Embryonic facial prominence (tissue), 1 donor: Measurements from ENCODE around the gene PRKCE.

Experiments
- DNase-seq: peaks from one replicate; pipeline ENCODE4 v3.0.0-alpha.2; 2016; ENCODE audit errors: extremely low spot score

Gene PRKCE

DNA sequence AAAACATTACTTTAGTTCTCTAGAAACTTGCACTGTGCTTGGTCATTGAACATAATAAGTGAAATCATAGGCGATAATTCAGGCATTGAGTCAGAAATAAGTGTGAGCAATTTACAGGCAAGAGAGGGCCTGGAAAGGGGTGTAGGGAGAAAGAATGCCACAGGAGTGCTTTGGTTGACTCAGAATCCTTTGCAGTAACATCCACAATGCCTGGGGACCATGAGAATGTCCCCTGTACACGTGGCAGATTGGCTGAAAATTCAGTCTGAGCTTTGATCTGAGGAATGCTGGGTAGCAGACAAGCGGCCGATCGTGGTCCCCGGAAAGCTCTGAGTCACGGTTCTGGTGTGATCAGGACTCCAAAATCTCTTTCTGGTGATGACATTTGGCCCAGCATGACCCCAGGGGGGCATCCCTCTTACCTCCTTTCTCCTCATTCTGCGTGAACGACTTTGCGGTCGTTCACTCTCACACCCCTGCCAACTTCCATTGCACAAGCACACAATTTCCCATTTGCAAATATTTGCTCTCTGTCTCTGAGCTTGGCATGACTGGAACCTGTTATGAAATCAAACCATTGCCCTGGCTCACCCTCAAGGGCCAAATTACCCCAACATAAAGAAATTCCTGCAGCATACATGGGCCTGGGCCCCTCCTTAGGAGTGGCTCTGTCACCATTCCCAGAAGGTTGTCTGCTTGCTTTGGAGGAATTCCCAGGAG, 340.7 kb downstream of the PRKCE start:
- no peak for DNase-seq

DNA sequence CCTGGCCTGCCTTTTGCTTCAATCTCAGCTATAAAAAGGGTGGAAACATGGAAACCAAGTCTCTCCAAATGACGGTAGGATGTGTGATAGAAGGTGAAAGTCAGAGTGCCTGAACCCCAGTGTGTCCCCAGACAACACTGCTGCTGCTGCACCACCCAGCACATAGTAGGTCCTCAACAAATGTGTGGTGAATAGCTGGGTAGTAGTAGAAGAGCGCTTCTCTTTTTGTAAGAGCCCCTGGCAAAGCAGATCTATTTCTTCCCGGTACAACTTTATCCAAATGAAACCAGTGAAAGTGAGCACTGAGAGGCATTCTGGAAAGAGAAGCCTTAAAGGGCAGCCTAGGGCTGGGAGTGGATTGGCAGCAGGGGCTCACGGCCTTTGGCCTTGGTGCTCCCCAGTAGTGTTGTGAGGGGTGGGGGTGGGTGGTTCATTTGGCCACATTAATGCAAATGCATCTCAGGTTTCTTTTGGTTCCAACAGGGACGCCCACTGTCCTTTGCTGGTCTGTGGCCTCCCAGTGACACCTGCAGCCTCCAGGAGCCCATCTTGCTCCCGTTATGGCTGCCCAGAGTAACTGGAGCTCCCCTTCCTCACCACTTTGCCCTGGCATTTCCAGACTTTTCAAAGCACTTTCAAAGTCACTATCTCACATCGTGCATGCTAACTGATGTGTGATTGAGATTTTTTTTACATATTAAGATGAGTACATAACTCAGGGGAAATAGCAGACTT, 341.4 kb downstream of the PRKCE start:
- no peak for DNase-seq

DNA sequence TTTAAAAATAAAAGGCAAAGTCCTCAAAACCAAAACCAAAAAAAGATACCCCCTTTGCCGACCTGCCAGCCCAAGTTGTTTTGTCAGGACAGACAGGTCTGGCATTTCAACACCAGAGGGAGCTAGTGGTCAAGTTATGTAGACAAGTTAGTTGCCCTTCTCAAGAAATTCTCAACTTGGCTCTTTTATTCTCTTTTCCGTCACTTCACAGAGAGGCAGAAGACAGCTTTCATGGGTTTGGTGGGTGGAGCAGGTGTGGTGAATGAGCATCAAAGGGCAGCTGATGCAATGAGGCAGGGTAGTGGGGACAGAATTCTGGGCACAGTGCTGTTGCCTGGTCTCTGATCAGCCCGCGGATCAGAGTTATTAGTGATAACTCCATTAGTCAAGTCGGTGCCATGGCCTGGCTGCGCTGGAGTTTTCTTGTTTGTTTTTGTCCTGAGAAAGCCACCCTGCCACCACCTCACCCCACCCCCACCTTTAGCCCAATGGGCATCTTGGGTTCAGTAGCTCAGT, 342.1 kb downstream of the PRKCE start:
- peak; percentile 36 for DNase-seq

DNA sequence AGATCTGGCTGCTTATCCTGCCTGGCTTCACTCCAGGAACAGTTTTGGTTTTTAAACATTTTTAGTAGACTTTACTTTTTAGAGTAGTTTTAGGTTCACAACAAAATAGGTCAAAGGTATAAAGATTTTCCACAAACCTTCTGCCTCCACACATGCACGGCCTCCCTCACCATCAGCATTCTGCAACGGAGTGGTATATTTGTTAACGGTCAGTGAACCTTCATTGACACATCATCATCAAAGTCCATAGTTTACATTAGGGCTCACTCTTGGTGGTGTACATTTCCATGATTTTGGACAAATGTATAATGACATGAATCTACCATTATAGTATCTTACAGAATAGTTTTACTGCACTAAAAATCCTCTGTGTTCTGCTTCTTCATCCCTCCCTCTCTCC, 342.6 kb downstream of the PRKCE start:
- DNase-seq = no peak

DNA sequence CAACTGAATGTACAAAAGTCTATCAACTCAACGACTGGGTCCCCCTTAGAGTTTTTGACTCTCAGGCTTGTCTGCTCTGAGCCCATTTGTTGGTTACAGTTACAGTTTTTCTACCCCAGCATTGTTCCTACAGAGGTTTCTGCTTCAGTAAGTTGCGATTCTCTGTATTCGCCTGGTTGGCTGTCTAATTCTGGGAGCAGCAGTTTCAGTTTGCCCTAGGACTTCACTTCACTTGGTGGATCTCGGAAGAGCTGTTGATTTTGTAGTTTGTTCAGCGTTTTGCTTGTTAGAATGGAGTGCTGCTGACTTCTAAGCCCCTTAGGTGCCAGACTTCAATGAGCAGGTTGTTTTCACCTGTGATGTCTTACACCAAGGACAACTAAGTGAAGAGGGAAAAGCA, 349.2 kb downstream of the PRKCE start:
- no peak for DNase-seq

DNA sequence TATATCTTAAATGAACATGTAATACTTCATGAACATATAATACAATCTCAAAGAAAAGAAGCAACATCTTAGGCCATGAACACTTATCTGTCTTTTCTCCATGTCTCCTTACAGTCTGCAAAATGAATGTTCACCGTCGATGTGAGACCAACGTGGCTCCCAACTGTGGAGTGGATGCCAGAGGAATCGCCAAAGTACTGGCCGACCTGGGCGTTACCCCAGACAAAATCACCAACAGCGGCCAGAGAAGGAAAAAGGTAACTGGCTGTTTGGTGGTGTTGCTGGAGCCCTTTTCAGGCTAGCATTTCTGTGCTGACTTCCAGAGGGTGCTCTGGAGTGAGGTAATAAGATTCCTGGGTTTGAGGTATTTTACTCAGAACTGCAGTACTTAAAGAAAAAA, 349.8 kb downstream of the PRKCE start:
- DNase-seq = no peak

DNA sequence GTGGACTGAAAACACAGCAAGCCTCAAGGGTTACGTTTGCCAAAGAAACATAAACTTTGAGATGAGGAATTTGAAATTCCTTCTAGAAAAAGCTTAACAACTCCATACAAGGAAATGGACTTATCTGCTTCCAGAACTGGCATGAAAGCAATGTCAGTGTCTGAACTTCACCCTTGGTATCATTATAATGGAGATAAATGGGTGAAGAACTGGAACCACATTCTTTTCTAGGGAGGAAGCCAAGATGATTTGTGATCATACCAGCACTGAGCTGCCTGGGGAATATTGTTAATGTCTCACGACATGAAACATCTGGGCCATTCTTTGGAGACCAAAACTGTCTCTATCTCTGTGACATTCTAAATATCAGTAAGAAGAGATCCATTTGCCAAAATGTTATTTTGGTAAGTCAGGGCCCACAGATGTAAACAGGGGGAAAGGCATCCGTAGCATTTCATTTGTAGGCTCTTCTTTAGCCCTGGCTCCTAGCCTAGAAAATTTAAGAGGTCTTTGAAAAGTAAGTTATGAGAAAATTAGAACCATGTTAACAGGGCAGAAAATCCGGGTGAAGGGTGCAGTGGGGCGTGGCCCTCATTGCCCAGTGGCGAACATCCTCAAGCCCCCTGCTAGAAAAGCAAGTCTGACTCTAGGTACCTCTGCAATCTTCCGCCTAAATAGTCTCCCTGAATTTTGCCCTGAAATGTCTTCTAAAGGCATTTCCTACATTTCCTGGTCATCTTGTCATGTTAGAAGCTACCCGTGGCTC, 350.4 kb downstream of the PRKCE start:
- DNase-seq = no peak

DNA sequence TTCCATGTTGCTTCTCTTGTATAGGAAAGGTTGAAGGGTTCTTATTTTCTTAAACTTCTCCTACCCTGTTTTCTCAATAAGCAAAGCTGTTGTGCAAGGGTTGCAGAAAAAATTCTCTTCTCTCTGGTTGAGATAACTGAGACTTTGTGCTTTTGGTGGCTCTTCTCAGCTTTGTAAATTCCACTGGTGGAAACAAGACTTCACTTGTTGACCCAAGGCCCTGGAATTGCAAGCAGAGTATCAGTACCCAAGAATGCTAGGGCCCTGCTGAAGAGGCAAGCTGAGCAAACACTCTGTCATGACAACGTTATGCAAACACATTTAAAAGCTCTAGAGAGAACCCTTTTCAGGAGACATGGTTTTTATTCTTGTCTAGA, 351.0 kb downstream of the PRKCE start:
- no peak for DNase-seq

DNA sequence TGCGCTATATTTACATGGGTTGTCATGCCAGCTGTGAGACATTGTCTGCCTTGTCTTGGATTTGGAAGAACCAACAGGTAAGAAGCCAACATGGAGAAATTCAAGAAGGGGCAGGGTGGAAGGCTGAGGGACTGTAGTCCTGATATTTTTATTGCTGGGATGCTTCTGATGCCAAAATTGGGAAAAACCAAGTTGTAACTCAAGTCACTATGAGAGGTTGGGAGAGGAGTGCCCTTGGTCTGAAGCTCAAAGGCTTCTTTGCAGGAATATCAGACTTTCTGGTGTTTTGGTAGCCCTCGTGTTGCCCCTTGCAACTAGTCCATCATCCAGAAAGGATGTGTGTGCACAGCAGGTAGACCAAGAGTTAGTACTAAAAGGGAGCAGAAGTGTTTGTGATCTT, 351.5 kb downstream of the PRKCE start:
- no peak for DNase-seq

DNA sequence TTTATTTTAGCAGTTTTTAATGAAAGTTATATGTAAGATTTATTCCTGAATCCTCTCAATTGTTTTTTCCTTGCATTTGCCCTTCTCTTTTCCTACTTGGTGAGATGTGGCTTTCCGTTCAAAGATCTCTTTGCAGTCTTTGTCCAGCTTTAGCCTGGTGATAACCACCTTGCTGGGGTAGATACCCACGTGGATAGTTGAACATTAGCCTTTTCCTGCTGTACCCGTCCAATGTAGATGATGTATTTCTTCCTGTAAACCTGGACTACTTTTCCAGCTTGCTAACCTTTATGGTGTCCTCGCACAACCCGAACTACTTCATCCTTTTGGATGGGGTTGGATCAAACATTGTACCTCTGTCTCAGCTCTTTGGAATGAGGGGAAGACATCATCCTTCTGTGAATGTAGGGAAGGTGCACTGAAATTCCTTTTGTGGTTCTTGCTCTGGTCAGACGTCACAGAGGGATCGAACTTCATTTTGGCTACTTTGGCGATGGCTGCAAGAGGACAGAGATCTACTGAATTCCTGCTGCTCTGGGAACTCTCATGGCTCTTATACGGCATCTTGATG, 352.5 kb downstream of the PRKCE start:
- no peak for DNase-seq

DNA sequence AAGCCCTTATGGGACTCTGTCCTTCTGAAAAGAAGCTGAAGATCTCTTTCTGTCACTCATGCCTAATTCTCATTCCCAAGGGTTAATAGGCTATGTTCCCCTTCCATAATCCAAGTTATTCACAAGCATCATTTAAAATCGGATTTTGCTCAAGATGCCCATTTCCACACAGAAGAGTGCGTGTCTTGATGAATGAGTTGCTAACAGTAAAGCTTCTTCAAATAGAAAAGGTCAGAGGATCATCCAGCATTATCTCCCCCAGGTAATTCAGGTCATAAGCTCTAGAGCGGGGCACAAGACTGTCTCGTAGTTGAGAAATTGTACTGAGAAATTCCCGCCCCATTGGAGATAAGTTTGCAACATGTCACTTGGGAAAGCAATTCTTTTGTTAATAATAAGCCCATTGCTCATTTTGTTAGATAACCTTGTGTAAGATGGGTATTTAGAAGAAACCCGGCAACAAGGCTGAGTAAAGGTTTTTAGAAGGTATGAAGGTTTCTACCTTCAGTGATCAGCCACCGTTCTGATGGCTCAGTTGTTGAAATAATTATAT, 355.1 kb downstream of the PRKCE start:
- no peak for DNase-seq

DNA sequence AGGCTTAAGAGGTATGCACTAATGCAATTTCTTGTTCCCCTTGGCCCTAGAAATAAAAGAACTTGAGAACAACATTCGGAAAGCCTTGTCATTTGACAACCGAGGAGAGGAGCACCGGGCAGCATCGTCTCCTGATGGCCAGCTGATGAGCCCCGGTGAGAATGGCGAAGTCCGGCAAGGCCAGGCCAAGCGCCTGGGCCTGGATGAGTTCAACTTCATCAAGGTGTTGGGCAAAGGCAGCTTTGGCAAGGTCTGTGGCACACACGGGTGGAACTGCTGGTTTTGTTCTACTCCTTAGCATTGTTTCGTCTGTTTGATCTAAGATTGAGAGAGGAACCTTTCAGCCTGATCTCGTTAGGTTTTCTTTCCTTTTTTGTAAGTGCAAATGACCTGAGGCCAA, 355.9 kb downstream of the PRKCE start:
- DNase-seq = no peak

DNA sequence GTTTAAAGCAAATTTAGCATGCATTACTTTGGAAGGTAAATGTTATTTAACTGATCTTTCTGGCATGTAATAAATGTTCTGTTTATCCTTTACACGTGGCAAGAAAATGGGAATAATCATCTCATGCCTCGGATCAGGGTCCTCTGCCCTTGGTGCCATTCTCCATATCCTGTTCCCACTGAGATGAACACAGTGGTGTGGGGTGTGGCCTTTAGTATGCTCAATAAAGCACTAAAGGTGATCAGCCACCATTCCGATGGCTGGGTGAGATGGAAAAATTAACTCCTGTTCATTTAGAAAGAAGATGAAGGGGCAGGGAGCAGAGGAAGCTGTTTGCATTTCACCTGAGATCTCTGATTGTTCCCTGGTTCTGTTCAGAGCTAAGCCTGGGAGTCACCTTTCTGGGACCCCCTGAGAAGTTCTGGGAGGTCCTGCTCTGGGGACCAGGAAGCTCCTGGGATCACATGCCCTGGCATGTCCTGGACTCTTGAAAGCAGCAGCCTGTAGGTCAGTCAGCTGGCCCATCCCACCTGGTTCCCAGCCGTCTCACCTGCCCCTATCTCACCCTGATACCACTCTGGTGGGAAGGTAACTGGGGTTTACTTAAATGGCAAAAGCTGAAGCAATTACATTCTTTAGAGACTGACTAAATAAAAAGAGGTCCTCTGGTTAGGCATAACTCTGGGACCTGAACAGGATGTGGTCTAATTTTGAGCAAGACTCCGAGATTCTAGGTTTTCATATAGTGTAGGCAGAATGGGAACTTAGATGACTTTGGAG, 356.8 kb downstream of the PRKCE start:
- no peak for DNase-seq

DNA sequence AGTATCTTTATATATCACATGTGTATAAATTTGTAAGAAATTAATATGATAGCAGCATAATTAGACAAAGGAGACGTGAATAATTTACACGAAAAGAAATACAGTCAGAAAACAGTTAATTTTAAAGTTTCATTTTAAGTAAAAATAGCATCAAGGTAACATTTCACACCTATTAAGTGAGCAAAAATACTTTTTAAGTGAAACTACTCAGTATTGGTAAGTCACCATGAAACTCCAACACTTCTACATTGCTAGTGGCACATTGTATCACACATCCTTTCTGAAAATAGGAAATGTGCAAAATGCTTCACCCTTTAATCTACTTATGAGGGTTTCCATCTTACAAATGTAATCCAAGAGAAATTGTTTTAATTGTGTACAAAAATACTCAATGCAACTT, 357.8 kb downstream of the PRKCE start:
- DNase-seq = no peak

DNA sequence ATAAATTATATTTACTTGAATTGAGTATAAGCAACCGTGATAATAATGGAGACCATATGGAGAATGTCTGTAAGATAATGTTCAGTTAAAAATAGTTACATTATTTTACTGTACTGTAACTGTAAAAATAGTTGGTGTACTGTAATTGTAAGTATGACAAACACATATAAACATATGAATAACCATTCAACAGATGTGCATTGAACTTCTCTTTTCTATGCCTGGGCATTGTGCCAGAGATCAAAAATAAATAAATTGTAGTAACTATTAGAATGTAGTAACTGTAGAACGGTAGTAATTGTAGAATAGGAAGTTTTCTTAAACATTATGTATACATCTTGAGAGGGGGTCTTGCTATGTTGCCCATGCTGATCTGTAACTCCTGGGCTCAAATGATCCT, 358.3 kb downstream of the PRKCE start:
- no peak for DNase-seq

DNA sequence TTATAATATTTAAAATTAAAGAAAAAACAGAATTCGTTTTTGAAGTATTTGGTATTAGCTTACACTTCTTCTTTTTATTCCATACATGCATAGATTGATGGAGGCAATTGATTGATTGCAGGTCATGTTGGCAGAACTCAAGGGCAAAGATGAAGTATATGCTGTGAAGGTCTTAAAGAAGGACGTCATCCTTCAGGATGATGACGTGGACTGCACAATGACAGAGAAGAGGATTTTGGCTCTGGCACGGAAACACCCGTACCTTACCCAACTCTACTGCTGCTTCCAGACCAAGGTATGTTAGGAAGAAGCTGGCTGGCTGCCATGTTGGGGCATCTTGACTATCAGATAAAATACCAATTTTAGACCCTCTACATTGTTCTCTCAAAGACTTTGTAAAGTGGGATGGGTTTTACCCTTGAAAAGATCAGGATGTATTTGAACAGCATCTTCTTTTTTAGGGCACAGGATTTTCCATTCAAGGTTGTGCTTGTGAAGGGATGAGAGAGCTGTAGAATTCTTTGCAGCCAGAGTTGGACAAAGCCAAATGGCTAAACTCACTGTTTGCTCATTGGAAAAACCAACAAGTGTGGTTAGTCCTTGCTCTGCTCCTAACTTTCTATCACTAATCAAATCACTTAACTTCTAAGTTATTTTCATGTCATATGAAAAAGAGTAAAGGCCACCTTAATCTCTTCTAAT, 358.9 kb downstream of the PRKCE start:
- no peak for DNase-seq

DNA sequence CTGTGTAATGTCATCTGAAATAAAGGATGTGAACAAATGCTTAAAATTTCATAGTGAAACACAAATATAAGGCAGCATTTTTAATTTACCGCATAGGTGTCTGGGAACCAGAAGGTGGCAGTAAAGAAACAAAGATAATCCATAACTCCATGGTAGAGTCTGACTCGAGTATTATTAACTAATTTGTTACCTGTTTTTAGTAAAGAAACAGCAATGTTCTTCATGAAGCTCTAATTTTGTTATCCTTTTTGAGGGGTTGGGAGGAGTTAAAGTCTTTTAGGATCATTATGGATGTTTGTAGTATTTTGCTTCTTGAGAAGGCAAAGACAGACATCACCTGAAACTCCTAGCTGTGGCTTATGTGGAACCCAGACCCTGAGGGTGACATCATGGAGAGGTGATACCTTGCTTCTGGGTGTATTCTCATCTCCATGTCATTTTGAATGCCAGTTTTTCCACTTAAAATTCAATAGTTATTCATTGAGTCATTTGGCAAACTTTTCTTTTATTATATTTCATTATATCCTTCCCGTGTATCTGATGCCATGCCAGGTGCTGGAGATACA, 359.5 kb downstream of the PRKCE start:
- peak; percentile 52 for DNase-seq

DNA sequence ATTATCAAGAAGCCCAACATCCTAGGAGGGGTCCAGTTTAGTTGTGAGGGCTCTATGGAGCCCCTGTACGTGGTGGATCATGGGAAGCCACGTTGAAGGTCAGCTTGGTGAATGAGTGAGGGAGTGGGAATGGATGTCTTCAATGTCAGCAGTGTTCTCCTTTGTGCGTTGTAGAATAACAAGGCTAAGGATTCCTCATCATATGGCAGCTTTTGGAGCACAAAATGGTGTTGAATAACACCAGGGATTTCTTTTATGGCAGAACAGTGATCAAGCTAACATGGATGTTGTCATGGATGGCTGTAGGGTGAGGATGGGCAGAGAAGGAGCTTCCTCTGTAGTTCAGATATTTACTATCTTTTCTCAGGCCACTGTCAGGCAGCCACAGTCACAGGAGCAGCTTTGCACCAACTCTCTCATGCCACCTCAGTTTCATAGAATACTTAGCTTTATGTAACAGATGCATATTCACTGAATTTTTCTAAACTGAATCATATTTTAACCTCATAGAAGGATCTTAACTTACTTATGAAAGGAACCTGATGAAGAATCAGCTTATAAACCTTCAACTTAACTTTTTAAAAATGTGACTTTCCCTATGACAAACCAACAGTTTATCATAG, 361.3 kb downstream of the PRKCE start:
- DNase-seq = no peak

DNA sequence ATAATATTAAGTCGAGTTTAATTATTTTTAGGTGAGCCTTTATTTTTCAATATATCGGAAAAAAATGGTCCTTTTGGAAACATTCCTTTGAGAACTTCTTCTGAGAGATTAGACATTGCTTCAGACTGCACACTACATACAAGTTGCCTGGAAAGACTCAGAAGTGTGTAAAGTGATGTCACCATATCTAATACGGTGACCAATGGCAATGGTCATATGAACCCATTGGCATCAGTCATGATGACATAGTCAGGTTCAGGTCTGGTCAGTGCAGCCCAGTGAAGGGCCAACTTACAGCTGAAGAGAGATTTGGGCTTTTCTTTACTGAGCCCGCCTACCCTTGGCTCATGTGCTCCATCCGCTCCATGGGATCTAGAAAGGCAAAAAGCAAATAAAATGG, 362.3 kb downstream of the PRKCE start:
- DNase-seq = no peak
